A549 treated with AZD9567 at 1 μM for 4 hours (cell line): ENCODE measurements around the gene NANOS2. TPM values are rescaled to one million over a fixed set of nuclear protein-coding genes. Genes with fewer than 3 reads are reported as not detected.

Source experiments
- total RNA-seq: library from RNA; stranded (reverse); fragments of 200-300 nt; extraction: Qiagen RNA extraction; gene quantifications from 5 replicates; pipeline ENCODE4 v1.2.3, GENCODE V29; 2022; ENCODE audit not compliant: insufficient read depth

Gene NANOS2
- not detected in 5 replicates for total RNA-seq

DNA sequence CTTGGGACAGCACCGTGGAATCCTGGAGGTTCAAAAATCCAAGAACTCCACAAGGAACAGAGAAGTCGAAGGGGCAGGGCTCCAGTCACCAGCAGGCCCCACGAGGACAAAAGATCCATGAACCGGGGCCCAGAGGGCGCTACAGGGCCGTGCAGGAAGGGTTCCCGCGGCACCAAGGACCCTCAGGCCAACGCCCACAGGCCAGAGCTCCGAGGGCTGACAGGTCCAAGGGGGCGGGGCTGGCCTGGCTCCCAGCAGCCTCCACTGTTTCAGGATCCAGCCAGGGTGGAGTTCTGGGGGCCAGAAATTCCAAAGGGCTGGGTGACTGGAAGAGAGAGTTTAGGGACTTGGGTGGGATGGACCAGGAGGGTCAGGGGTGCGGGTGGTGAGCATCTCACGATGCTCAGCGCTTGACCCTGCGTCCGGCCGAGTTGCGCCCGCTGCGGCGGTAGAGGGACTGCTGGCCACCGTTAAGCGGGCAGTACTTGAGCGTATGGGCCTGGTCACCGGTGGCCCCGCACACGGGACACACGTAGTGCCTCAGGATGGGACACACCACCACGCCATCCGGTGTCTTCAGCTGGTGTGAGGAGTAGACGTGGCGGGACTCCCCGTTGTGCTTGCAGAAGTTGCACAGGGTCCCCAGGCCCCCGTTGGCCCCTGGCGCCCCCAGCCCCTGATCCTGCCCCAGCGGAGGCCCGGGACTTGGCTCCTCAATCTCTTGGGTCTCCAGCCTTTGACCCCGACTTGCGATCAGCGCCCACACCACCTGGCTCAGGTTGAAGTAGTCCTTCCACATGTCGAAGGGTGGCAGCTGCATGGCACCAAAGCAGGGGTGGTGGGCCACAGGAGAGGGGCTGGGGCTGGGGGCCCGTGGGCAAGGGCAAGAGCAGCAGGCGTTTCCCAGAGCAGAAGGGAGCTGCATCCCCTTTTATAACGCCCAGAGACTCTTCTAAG is at the start of gene NANOS2:
Gene NANOS2, minus strand, starts transcription at position 905 of the 957 bp plus-strand sequence. Its CDS starts 85 bp downstream, at position 820.

DNA sequence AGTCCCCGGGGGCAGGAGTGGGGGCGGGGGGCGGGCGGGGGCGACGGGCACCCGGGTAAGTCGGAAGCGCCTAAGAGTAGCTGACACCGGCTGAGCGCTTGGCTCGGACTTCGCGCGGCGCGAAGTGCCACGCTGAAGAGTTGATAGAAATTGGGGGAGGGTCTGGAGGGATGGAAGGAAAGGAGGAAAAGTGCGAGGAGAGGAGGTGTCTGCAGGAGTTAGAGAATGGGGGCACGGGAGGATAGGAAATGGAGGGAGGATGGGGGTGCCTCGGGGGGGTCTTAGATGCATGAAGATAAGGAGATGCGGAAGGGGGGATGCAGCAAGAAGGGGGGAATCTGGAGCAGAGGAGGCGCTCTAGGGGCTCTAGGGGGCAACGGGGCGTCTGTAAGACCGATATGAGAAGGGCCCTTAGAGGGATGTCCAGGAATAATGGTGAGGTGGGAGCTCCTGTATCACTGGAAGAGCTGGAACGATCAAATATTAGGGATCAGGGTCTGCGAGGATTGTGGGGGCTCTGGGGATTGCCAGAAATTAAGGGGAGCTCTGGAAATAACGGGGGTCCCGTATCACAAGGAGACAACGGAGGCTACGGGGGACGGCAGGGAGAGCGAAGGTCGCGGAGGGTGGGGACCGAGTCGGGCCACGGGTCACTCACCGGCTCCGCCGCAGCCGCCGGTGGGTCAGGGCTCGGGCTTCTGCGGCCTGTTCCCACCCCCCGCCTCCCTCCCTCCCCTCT is 12.5 kb downstream of the NANOS2 start, which contains the start of gene MYPOP:
Gene MYPOP, minus strand, starts transcription at position 702 of the 739 bp plus-strand sequence. CDS start 840 bp downstream, outside the sequence.

DNA sequence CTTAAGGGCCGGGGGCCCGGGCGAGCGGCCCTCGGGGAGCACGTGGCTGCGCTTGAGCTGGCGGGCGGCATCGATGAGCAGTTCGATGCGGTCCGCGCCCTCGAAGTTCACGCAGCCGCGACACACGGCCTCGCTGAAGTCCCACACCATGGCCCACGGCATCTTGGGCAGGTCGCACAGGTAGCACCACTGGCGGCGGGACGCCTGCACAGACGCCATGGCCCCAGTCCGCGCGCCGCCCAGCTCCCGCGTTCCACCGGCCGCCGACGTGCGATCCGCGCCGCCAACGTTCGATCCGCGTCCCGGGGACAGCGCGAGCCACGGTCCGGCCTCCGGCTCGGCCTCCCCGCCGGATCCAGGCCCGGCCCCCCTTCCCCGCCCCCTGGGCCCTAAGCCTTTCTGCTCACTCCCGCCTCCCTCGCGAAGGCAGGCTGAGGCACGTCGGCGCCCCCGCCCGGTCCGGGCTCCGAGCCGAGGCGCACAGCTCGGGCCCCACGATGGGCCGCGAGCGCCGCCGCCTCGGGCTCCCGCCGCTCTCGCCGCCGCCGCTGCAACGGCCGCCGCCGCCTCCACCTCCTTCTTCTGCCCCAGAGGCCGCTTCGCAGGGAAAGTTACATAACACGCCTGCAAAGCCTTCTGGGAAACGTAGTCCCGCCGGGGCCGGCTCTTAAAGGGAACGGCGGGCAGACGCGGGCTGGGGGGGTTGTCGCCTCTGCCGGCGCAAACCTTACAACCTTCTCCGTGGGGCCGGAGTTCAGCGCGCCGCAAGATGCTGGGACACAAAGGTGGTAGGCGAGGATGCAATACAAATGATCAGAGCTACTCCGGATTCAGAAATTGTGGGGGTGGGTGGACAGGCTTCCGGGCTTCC is 28.8 kb downstream of the NANOS2 start, which contains the start of gene IRF2BP1:
Gene IRF2BP1, minus strand, starts transcription at position 586 of the 871 bp plus-strand sequence. Its CDS starts 367 bp downstream, at position 219.

GRCh38 chr19:45863840-45864628 is 50.5 kb downstream of the NANOS2 start, which contains the start of gene FOXA3:
Gene FOXA3 (plus strand): TSS chr19:45864326. CDS start chr19:45864457, 131 bp downstream.

Other genes with a start within 250 kb of the NANOS2 start
- gene GIPR, start 246.6 kb downstream of the NANOS2 start, total RNA-seq, result 1.4 to 3.8 TPM (median 3.2 TPM) in 5 replicates
- gene SNRPD2, start 222.8 kb downstream of the NANOS2 start, total RNA-seq, result 660 to 832 TPM (median 820 TPM) in 5 replicates
- gene QPCTL, start 222.1 kb downstream of the NANOS2 start, total RNA-seq, result 8.8 to 12.8 TPM (median 9.8 TPM) in 5 replicates
- gene FBXO46, start 183.9 kb downstream of the NANOS2 start, total RNA-seq, result 8.4 to 9.3 TPM (median 9.0 TPM) in 5 replicates
- gene MEIOSIN, start 181.3 kb downstream of the NANOS2 start, total RNA-seq, result 0.04 to 0.11 TPM (median 0.05 TPM) in 4 of 5 replicates, not detected in the other
- 20.0 to 27.9 TPM (median 25.9 TPM) in 5 replicates for gene SIX5, start 145.5 kb downstream of the NANOS2 start, total RNA-seq
- gene DMPK, start 132.3 kb downstream of the NANOS2 start, total RNA-seq, result 28.6 to 52.4 TPM (median 47.5 TPM) in 5 replicates
- gene DMWD, start 121.9 kb downstream of the NANOS2 start, total RNA-seq, result 15.6 to 37.6 TPM (median 37.3 TPM) in 5 replicates
- not detected in 5 replicates for gene RSPH6A, start 99.5 kb downstream of the NANOS2 start, total RNA-seq
- gene SYMPK, start 51.6 kb downstream of the NANOS2 start, total RNA-seq, result 58.3 to 79.0 TPM (median 74.4 TPM) in 5 replicates
- 0.65 to 0.82 TPM (median 0.72 TPM) in 4 of 5 replicates, not detected in the other for gene FOXA3, start 50.5 kb downstream of the NANOS2 start, total RNA-seq
- 22.5 to 37.7 TPM (median 36.3 TPM) in 5 replicates for gene IRF2BP1, start 28.6 kb downstream of the NANOS2 start, total RNA-seq
- gene MYPOP, start 12.2 kb downstream of the NANOS2 start, total RNA-seq, result 6.8 to 9.6 TPM (median 8.7 TPM) in 5 replicates
- gene NOVA2, start 59.1 kb upstream of the NANOS2 start, total RNA-seq, result 0.30 to 0.46 TPM (median 0.38 TPM) in 4 of 5 replicates, not detected in the other
- 5.1 to 5.8 TPM (median 5.5 TPM) in 4 of 5 replicates, not detected in the other for gene CCDC61, start 80.7 kb upstream of the NANOS2 start, total RNA-seq
- not detected in 5 replicates for gene PGLYRP1, start 108.3 kb upstream of the NANOS2 start, total RNA-seq
- gene IGFL4, start 126.2 kb upstream of the NANOS2 start, total RNA-seq, result 0.17 to 0.47 TPM (median 0.37 TPM) in 4 of 5 replicates, not detected in the other
- 0.14 to 0.37 TPM in 2 of 5 replicates, not detected in the others for gene IGFL3, start 209.9 kb upstream of the NANOS2 start, total RNA-seq
- gene IGFL2, start 233.5 kb upstream of the NANOS2 start, total RNA-seq, result 0.57 to 1.4 TPM (median 0.75 TPM) in 4 of 5 replicates, not detected in the other